Progenitor cell of endocrine pancreas (in vitro differentiated cells): ENCODE results near the gene KLK11. TPM values are rescaled to one million over a fixed set of nuclear protein-coding genes. Genes with fewer than 3 reads are reported as not detected.

Source experiments
- DNase-seq: peaks from one replicate; pipeline ENCODE4 v3.0.0; 2021; ENCODE audit warnings: low spot score; ENCODE audit not compliant: unreplicated experiment
- H3K27ac Mint-ChIP-seq: 2 replicates; pipeline ENCODE4 v1.8.0; 2021; ENCODE audit warnings: mild to moderate bottlenecking, moderate library complexity, mixed read lengths
- H3K27me3 Mint-ChIP-seq: 2 replicates; pipeline ENCODE4 v1.8.0; 2021; ENCODE audit warnings: mixed read lengths
- H3K36me3 Mint-ChIP-seq: 2 replicates; pipeline ENCODE4 v1.8.0; 2022; ENCODE audit warnings: mixed read lengths; ENCODE audit not compliant: insufficient read depth
- H3K4me1 Mint-ChIP-seq: 2 replicates; pipeline ENCODE4 v1.8.0; 2021; ENCODE audit warnings: low read depth, mixed read lengths
- H3K4me3 Mint-ChIP-seq: 2 replicates; pipeline ENCODE4 v1.8.0; 2021; ENCODE audit warnings: low read depth, mild to moderate bottlenecking, moderate library complexity, mixed read lengths
- H3K9me3 Mint-ChIP-seq: 2 replicates; pipeline ENCODE4 v1.8.0; 2021; ENCODE audit warnings: low read depth, mixed read lengths
- total RNA-seq: library from RNA; stranded (reverse); gene quantifications from 2 replicates; pipeline ENCODE4 v1.2.1, GENCODE V29; 2021
- TF ChIP-seq, protein P1 (sequence below): fragments of 200-600 bp; sonication (generic); IDR thresholded peaks from one replicate; pipeline ENCODE4 v1.5.0; 2021; ENCODE audit warnings: antibody characterized with exemption, mild to moderate bottlenecking; ENCODE audit not compliant: unreplicated experiment

The KLK11 gene
- total RNA-seq, 1 donor from 2014 or later, result not detected

DNA sequence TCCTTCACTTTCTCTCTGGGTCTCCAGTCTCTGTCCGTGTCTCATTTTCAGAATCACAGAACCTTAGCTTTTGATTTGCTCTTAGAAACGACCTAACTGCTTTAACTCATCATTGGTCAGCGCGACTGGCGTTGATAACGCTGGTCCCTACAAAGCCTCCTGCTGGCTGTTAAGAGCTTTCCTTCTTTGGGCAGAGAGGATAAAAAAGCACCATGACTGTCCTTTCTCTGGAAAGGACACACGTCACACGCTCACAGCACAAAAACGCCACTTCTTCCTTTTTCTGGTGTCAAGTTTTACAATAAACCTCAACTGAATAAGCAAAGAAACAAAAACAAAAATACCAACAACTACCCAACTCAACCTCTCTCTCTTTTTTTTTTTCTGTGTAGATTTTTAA, 10.1 kb upstream of the KLK11 start:
- Mint-ChIP-seq H3K27ac (no peak overlapping the region), H3K27me3 (peaks cover 26% of the 10 kb centered on the region), H3K4me3 (no peak overlapping the region), H3K9me3 (no peaks in the 10 kb centered on the region), H3K4me1 (peaks cover 3% of the 10 kb centered on the region), H3K36me3 (no peaks in the 10 kb centered on the region)
- DNase-seq, result no peak
- TF ChIP-seq, protein P1, sequence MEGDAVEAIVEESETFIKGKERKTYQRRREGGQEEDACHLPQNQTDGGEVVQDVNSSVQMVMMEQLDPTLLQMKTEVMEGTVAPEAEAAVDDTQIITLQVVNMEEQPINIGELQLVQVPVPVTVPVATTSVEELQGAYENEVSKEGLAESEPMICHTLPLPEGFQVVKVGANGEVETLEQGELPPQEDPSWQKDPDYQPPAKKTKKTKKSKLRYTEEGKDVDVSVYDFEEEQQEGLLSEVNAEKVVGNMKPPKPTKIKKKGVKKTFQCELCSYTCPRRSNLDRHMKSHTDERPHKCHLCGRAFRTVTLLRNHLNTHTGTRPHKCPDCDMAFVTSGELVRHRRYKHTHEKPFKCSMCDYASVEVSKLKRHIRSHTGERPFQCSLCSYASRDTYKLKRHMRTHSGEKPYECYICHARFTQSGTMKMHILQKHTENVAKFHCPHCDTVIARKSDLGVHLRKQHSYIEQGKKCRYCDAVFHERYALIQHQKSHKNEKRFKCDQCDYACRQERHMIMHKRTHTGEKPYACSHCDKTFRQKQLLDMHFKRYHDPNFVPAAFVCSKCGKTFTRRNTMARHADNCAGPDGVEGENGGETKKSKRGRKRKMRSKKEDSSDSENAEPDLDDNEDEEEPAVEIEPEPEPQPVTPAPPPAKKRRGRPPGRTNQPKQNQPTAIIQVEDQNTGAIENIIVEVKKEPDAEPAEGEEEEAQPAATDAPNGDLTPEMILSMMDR, result peak; percentile 18

DNA sequence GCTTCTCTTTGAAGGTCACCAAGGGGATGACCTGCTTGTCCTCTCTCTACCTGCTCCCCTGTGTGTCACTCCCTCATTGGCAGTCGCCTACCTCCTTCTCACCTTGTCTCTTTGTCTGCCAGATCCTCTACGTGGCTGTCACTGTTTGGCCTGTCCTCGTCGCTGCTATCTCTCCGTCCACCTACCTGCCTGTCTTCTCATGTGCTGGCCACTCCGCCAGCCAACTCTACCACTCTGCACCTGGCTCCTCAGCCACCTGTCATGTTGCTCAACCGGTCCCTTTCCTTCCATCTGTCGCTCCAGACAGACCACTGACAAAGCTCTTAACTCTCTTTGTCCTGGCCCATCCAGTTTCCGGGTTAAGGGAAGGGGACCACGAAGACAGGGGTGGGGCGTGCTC, 8.3 kb upstream of the KLK11 start, which contains the start of gene KLK12:
Gene KLK12, minus strand, starts transcription at position 299 of the 400 bp plus-strand sequence. CDS start 381 bp downstream, outside the sequence.
- TF ChIP-seq, protein P1, result no peak
- Mint-ChIP-seq H3K27me3 (peaks cover 26% of the 10 kb centered on the region), H3K27ac (peak within 1 kb of the TSS; percentile 70), H3K36me3 (no peaks in the 10 kb centered on the region), H3K4me1 (peaks cover 3% of the 10 kb centered on the region), H3K9me3 (no peaks in the 10 kb centered on the region), H3K4me3 (no peak within 1 kb of the TSS)
- DNase-seq, result no peak

- Mint-ChIP-seq H3K9me3 (no peaks in the 10 kb centered on the region), H3K27ac (no peak overlapping the region), H3K4me1 (peaks cover 7% of the 10 kb centered on the region), H3K36me3 (no peaks in the 10 kb centered on the region), H3K4me3 (no peak overlapping the region), H3K27me3 (peaks cover 32% of the 10 kb centered on the region)
- DNase-seq, result no peak
- TF ChIP-seq, protein P1, result no peak
These were observed 5.4 kb upstream of the KLK11 start for GRCh38 chr19:51031880-51032225.

DNA sequence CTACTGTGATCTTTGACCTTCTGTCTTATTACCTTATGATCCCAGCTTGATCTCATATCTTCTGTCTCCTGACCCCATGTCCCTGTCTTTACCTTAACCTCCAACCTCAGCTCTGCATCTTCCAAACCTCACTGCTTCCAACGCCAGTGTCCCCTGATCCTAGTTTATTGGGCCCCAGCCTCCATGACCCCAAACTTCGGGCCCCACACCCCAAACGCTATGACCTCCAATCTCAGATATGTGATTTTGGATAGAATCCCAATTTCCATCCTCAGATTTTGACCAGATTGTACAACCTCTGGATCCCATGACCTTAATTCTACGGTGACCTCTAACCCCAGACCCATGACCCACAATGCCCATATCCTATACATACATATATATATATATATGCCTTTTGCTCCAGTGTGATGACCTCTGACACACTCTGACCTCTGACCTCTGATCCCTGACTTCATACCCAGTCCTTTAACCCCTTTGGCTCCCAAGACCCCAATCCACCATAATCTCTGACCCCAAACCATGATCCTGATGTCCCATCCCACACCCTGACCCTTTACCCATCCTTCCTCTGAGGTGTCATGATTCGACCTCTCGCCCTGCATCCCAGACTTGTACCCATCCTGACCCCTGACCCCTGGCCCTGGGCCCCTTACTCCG, 4.9 kb upstream of the KLK11 start:
- no peaks in the 10 kb centered on the region for H3K9me3 Mint-ChIP-seq
- TF ChIP-seq, protein P1, result no peak
- H3K27me3 Mint-ChIP-seq, result peaks cover 30% of the 10 kb centered on the region
- H3K4me1 Mint-ChIP-seq, result peaks cover 9% of the 10 kb centered on the region
- H3K4me3 Mint-ChIP-seq, result no peak overlapping the region
- no peak overlapping the region for H3K27ac Mint-ChIP-seq
- DNase-seq, result no peak
- H3K36me3 Mint-ChIP-seq, result no peaks in the 10 kb centered on the region

GRCh38 chr19:51030631-51031030, 4.2 kb upstream of the KLK11 start:
- Mint-ChIP-seq H3K27ac (no peak overlapping the region), H3K4me3 (no peak overlapping the region), H3K36me3 (no peaks in the 10 kb centered on the region), H3K9me3 (no peaks in the 10 kb centered on the region), H3K4me1 (peaks cover 9% of the 10 kb centered on the region), H3K27me3 (peaks cover 26% of the 10 kb centered on the region)
- DNase-seq, result no peak
- TF ChIP-seq, protein P1, result no peak
